GM19025 (cell line): ENCODE measurements around the gene MYO9A.
"Not testable (repeated sequence)": the region's sequence is repeated elsewhere in the genome, so short reads cannot be mapped to it uniquely, and the experiment has no call there.

Experiments
- ATAC-seq: cut with Tn5 transposase; IDR thresholded peaks from one replicate; pipeline ENCODE4 v1.9.1; 2021; ENCODE audit warnings: mild to moderate bottlenecking, low read depth, moderate library complexity; ENCODE audit not compliant: unreplicated experiment

The MYO9A gene

GRCh38 chr15:72056217-72056616, 61.7 kb downstream of the MYO9A start:
- not testable (repeated sequence) for ATAC-seq

GRCh38 chr15:72053297-72053696, 64.7 kb downstream of the MYO9A start:
- ATAC-seq, result not testable (repeated sequence)

DNA sequence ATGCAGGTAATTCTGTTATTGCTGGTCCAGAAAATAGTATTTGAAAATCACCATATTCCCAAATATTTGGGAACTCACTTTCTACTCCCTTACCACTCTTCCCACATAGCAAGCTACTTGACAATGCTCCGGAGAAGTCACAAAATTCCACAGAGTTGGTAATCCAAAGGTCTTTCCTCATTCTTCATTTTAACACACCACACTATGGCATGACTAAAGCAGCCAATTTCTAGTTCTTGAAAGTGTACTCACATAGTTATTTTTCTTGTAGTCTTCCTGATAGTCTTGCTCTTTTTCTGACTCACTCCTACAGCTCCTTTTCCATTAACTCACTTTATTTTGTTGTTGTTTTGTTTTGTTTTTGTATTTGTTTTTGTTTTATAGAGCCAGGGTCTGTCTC, 67.2 kb downstream of the MYO9A start:
- no peak for ATAC-seq

GRCh38 chr15:72047020-72047419, 70.9 kb downstream of the MYO9A start:
- ATAC-seq, result no peak

GRCh38 chr15:72044956-72045355, 73.0 kb downstream of the MYO9A start:
- no peak for ATAC-seq

DNA sequence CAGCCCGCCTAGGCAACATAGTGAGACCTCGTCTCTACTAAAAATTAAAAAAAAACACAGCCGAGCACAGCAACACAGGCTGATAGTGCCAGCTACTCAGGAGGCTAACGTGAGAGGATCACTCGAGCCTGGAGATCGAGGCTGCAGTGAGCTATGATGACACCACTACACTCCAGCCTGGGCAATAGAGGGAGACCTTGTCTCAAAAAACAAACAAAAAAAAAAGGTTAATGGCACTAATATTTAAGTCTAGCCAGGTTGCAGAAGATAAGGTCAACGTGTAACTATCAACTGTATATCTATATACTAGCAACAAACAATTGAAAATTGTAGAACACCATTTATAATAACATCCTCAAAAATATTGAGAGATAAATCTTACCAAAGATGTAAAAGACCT, 75.1 kb downstream of the MYO9A start:
- no peak for ATAC-seq

GRCh38 chr15:72042054-72042453, 75.9 kb downstream of the MYO9A start:
- ATAC-seq, result no peak

- no peak for ATAC-seq
Observed at GRCh38 chr15:72037321-72037720, 80.6 kb downstream of the MYO9A start.

DNA sequence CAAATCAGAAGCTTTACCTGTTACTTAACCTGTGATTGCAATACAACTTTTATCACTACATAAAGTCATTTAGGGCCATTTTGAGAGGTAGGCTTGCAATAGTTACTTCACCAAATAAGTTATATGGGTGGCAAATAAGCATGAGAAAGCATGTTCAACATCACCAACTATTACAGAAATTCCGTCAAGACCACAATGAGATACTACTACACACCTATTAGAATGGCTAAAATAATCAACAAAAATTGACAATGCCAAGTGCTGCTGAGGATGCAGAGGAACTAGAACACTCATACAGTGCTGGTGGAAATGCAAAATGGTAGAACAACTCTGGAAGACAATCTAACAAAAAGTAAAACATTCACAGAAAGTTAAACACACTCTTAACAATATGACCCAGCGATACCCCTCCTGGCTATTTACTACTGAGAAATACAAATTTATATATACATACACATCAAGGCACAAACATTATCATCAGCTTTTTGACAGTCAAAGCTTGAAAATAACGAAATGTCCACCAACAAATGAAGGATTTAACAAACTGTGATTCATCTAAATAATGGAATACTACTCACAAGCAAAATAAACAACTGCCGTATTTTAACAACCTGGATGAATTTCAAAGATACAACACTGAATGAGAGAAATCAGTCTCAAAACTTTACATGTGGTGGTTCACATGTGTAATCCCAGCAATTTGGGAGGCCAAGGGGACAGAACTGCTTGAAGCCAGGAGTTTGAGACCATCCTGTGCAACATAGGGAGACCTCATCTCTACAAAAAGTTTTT, 82.9 kb downstream of the MYO9A start:
- ATAC-seq, result no peak

DNA sequence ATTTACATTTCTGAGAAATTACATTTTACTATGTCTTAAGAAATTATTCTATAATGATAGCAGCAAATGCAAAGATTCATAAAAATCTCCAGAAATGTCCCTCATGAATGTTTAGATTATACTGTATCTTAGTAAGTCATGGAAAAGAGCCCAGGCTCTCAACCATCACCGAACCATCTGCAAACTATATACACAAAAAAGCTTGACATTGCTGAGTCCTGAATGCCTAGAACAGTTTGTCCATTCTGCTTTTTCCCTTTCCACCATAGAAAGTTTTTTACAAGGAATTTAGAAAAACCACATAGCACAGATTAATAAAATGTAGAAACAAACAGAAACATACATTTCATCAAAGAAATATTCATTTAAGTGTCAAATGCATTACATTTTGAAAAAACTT, 83.6 kb downstream of the MYO9A start:
- no peak for ATAC-seq

- no peak for ATAC-seq
Observed at GRCh38 chr15:72033711-72034110, 84.2 kb downstream of the MYO9A start.

GRCh38 chr15:72033285-72033684, 84.7 kb downstream of the MYO9A start:
- ATAC-seq, result no peak

GRCh38 chr15:72021604-72022003, 96.3 kb downstream of the MYO9A start:
- ATAC-seq, result no peak

- no peak for ATAC-seq
Observed at GRCh38 chr15:72020799-72021198, 97.2 kb downstream of the MYO9A start.

- not testable (repeated sequence) for ATAC-seq
Observed at GRCh38 chr15:72014555-72014954, 103.4 kb downstream of the MYO9A start.

DNA sequence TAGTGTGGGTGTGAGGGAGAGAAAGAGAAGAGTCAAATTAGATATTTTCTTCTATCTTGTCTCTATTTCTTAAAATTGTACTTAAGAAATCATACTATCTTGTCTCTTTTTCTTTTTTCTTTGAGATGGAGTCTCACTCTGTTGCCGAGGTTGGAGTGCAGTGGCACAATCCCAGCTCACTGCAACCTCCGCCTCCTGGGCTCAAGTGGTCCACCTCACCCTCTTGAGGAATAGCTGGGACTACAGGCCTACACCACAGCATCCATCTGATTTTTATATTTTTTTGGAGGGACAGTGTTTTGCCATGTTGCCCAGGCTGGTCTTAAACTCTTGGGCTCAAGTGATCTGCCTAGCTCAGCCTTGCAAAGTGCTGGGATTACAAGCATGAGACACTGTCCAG, 104.2 kb downstream of the MYO9A start:
- ATAC-seq, result no peak

DNA sequence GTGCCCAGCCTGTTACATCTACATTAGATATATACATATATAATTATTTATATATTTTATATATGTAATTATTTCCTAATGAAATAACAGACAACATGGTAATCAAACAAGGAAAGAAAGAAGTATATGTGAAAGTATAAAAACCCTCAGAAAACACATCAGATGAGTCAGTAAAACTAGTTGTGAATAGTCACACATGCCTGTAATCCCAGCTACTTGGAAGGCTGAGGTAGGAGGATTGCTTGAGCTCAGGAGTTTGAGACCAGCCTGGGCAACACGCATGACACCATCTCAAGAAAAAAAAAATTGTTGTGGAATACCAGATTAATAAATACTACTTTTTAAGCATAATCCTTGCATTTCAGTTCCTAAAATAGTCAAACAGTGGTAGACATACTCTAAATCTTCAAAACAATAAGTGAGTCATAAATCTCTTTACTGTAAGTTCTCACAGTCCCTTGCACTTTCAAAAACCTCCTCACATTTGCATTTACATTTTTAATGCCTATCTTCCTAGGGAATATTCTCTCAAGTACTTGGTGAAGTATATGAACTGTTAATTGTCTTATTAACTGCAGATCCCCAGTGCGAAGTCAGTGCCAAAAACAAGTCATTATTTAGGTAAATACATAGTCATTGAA, 106.5 kb downstream of the MYO9A start:
- ATAC-seq, result no peak

DNA sequence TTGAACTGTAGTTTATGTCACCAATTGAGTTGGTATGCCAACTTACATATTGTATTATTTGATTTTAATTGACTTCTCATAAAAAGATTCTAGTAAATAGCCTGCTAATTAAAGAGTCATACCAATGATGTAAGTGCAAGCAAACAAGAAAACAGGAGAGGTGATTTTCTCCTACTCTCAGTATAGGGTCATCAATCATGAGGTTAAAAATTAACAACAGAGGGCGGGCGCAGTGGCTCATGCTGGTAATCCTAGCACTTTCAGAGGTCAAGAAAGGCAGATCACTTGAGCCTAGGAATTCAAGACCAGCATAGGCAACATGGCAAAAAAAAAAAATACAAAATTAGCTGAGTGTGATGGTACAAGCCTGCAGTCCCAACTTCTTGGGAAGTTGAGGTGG, 108.7 kb downstream of the MYO9A start:
- no peak for ATAC-seq

GRCh38 chr15:72006382-72006781, 111.6 kb downstream of the MYO9A start:
- ATAC-seq, result no peak

GRCh38 chr15:72005483-72005882, 112.5 kb downstream of the MYO9A start:
- no peak for ATAC-seq

DNA sequence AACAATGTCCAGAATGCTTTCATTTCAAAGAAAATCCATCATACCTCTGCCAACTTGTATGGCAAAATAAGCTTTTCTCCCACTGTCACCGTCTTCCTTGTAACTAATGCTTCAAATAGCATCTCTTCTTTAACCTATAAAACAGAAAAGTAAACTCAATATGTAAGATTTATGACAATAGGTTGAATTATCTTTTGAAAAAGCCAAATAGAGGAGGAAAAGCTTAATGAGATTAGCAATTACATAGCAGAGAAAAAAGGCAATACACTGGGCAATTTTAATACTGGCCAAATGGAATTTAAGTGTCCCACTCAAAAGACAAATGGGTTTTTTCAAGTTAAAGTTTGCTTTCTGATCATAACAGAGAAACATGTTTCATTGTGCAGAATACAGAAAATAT, 118.1 kb downstream of the MYO9A start:
- no peak for ATAC-seq

GRCh38 chr15:71998717-71999116, 119.2 kb downstream of the MYO9A start:
- ATAC-seq, result not testable (repeated sequence)
